ENCODE measurements around the gene MRPL24. TPM values are rescaled to one million over a fixed set of nuclear protein-coding genes. Genes with fewer than 3 reads are reported as not detected.

MRPL24 gene
- total and polyA plus RNA-seq, 9 of the 15 experiments (the other 6 are each of a cell fraction or from before 2014, with no cell fraction given): 74.3 to 267 (median 113) TPM

GRCh38 chr1:156692441-156692924 lies 48.4 kb downstream of the MRPL24 start (continued):
- no peak for TF ChIP-seq AFF1 (IDR thresholded peaks at IDR 0.05; ENCODE audit: low read depth in 1 of 2, partially characterized antibody in 2 of 2)
- TF ChIP-seq MECOM (CRISPR knock-in tag; IDR thresholded peaks at IDR 0.05): no peak
- no peak for TF ChIP-seq XRCC5 (IDR thresholded peaks at IDR 0.05; ENCODE audit: low read depth, low read length)
- no peak for TF ChIP-seq E4F1 (CRISPR knock-in tag; IDR thresholded peaks at IDR 0.05; ENCODE audit: borderline replicate concordance)
- no peak for TF ChIP-seq RUNX1 (IDR thresholded peaks at IDR 0.05; ENCODE audit: low read depth)
- TF ChIP-seq ATF6 (CRISPR knock-in tag; IDR thresholded peaks at IDR 0.05): no peak
- no peak for TF ChIP-seq PYGO2 (tag; IDR thresholded peaks at IDR 0.05)
- TF ChIP-seq ATF1 (CRISPR knock-in tag; IDR thresholded peaks at IDR 0.05): no peak
- no peak for TF ChIP-seq ATF1 (tag; IDR thresholded peaks at IDR 0.05)
- TF ChIP-seq ARID1B (IDR thresholded peaks at IDR 0.05): no peak
- no peak for TF ChIP-seq GTF2A2 (tag; IDR thresholded peaks at IDR 0.05)
- TF ChIP-seq PATZ1 (CRISPR knock-in tag; IDR thresholded peaks at IDR 0.05; ENCODE audit: borderline replicate concordance): no peak
- TF ChIP-seq ETS2 (tag; IDR thresholded peaks at IDR 0.05; ENCODE audit: borderline replicate concordance, poor library complexity, severe bottlenecking): no peak
